ENCODE data around the gene ENTPD8. TPM values are rescaled to one million over a fixed set of nuclear protein-coding genes. Genes with fewer than 3 reads are reported as not detected.

ENTPD8 gene, protein sequence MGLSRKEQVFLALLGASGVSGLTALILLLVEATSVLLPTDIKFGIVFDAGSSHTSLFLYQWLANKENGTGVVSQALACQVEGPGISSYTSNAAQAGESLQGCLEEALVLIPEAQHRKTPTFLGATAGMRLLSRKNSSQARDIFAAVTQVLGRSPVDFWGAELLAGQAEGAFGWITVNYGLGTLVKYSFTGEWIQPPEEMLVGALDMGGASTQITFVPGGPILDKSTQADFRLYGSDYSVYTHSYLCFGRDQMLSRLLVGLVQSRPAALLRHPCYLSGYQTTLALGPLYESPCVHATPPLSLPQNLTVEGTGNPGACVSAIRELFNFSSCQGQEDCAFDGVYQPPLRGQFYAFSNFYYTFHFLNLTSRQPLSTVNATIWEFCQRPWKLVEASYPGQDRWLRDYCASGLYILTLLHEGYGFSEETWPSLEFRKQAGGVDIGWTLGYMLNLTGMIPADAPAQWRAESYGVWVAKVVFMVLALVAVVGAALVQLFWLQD
- under 1 TPM in 2 of 6 donors, not detected in 4; 0.15 to 0.17 TPM for total RNA-seq

DNA sequence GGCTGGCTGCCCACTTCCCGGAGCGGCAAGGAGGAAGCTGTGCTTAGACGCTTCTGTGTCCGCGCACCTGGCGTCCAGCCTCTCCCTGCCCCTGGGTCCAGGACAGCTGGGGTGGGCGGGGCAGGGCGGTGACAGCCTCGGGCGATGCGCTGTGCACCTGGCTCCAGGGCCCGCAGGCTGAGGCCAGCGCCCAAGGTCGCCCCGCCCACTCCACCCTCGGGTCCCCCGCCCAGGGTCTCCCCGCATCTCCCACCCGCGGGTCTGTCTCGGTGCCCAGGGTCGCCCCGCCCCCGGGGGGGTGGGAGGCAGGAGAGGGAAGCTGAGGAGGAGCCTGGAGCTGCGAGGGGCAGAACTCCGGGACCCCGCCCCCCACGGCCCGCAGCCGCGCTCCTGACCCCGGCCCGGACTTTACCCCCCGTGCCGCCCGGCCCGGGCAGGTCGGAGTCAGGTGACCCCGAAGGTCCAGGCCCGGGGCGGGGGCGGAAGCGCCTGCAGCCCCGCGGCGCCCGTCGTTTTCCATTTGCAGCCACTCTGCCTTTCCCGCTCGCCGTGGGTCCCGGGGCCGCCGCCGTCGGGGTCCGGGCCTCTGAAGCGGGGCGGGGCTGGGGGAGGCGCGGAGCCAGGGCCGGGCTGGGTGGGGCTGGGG lies at the start of gene ENTPD8:
TSS of gene ENTPD8 (minus strand) at position 69 of the 646 bp plus-strand sequence. CDS start 3,072 bp downstream, outside the sequence.
- TF ChIP-seq EP300 (IDR thresholded peaks at IDR 0.05) (no peak), POLR2AphosphoS5 (IDR thresholded peaks at IDR 0.05) (no peak)
- H3K9me3 ChIP-seq, result no peaks in the 10 kb centered on the region
- H3K4me1 ChIP-seq, result peaks cover 10 to 20% (median 17%) of the 10 kb centered on the region in 4 donors
- peaks cover 0 to 8% (median 2%) of the 10 kb centered on the region in 4 donors for H3K27me3 ChIP-seq
- H3K4me3 ChIP-seq, result peak within 1 kb of the TSS; percentile 5 to 52 (median 43)
- no peaks in the 10 kb centered on the region for H3K36me3 ChIP-seq
- H3K27ac ChIP-seq, result no peak within 1 kb of the TSS
- WGBS, 2 donors, result 0% methylated on average over 3 to 7 of the region's 62 CpGs
- ATAC-seq (ENCODE audit: low FRiP score in 2 of 2), result peak; percentile 7 to 11
- peak; percentile 51 to 90 for DNase-seq

DNA sequence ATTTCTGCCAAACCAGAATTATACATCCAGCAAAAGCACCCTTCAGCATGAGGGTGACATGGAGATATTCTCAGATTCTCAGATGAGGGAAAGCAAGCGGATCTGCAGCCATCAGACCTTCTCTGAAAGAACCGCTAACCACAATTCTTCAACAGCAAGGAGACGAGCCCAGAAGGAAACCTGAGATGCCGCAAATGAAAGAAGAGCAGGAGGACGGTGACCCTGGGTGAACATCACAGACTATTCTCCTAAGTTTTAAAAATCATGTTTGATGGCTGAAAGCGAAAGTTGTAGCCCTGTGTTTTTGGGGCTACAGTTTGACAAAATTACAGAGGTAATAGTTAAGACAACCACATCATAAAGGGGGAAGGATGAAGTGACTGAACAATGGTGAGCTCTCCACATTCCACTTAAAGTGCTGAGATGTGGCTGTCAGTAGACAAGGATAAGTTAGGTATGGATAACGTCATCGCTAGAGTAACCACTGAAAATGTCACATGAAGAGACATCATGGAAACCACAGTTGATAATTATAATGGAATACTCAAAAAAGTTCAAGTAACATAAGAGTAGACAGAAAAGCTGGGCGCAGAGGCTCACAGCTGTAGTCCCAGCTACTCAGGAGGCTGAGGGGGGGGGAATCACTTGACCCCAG lies 49.5 kb upstream of the ENTPD8 start:
- H3K9me3 ChIP-seq, result no peaks in the 10 kb centered on the region
- DNase-seq (no peak), ATAC-seq (ENCODE audit: low FRiP score in 2 of 2) (no peak)
- H3K27me3 ChIP-seq, result no peaks in the 10 kb centered on the region
- peaks cover 0 to 10% (median 5%) of the 10 kb centered on the region in 4 donors for H3K4me1 ChIP-seq
- H3K27ac ChIP-seq, result no peak overlapping the region
- no peaks in the 10 kb centered on the region for H3K36me3 ChIP-seq
- no peak overlapping the region for H3K4me3 ChIP-seq
- TF ChIP-seq CTCF (IDR thresholded peaks at IDR 0.05) (no peak), EP300 (IDR thresholded peaks at IDR 0.05) (no peak), POLR2A (IDR thresholded peaks at IDR 0.05) (no peak)
- WGBS, 2 donors, result 85 to 92% methylated on average over 9 of the region's 9 CpGs

DNA sequence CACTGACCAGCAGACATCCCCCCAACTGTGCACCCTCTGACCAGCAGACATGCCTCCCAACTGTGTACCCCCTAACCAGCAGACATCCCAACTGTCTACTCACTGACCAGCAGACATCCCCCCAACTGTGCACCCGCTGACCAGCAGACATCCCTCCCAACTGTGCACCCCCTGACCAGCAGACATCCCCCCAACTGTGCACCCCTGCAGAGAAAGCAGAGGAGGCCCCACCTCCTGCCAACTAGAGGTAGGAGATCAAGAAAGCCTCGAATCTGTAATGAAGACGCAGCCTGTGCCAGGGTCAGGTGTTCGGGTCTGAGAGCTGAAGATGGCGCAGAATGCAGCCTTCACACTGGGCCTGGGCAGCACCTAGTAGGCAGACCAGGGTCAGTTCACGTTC lies 47.7 kb upstream of the ENTPD8 start:
- 92 to 95% methylated on average over 5 to 6 of the region's 6 CpGs for WGBS, 2 donors
- H3K27ac ChIP-seq, result no peak overlapping the region
- H3K27me3 ChIP-seq, result no peaks in the 10 kb centered on the region
- H3K4me1 ChIP-seq, result peaks cover 0 to 4% (median 1%) of the 10 kb centered on the region in 4 donors
- H3K36me3 ChIP-seq, result no peaks in the 10 kb centered on the region
- no peak overlapping the region for H3K4me3 ChIP-seq
- ATAC-seq (ENCODE audit: low FRiP score in 2 of 2), result no peak
- TF ChIP-seq POLR2A (IDR thresholded peaks at IDR 0.05), result no peak
- H3K9me3 ChIP-seq, result no peaks in the 10 kb centered on the region
- no peak for DNase-seq

DNA sequence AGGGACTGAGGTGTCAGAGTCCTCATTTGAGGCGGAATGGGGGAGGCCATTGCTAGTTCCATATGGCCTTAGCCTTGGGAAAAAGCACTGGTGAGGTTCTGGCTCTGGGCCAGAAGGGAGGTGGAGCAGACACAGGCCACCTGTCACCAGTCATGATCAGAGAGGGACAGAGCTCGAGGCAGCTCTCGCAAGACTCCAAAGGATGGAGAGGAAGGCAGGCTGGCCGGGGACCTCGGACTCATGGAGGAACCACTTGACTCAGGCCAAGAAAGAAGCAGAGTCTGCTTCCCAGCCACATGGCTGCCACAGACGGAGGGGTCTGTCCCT lies 47.1 kb upstream of the ENTPD8 start:
- Histone ChIP-seq H3K27me3 (no peaks in the 10 kb centered on the region), H3K4me1 (no peaks in the 10 kb centered on the region), H3K36me3 (no peaks in the 10 kb centered on the region), H3K4me3 (no peak overlapping the region), H3K9me3 (no peaks in the 10 kb centered on the region), H3K27ac (no peak overlapping the region)
- 66 to 70% methylated on average over 6 of the region's 6 CpGs for WGBS, 2 donors
- DNase-seq (no peak), ATAC-seq (ENCODE audit: low FRiP score in 2 of 2) (no peak)
- TF ChIP-seq EP300 (IDR thresholded peaks at IDR 0.05) (no peak), POLR2AphosphoS5 (IDR thresholded peaks at IDR 0.05) (peak; percentile 17 to 38), CTCF (IDR thresholded peaks at IDR 0.05) (no peak)

DNA sequence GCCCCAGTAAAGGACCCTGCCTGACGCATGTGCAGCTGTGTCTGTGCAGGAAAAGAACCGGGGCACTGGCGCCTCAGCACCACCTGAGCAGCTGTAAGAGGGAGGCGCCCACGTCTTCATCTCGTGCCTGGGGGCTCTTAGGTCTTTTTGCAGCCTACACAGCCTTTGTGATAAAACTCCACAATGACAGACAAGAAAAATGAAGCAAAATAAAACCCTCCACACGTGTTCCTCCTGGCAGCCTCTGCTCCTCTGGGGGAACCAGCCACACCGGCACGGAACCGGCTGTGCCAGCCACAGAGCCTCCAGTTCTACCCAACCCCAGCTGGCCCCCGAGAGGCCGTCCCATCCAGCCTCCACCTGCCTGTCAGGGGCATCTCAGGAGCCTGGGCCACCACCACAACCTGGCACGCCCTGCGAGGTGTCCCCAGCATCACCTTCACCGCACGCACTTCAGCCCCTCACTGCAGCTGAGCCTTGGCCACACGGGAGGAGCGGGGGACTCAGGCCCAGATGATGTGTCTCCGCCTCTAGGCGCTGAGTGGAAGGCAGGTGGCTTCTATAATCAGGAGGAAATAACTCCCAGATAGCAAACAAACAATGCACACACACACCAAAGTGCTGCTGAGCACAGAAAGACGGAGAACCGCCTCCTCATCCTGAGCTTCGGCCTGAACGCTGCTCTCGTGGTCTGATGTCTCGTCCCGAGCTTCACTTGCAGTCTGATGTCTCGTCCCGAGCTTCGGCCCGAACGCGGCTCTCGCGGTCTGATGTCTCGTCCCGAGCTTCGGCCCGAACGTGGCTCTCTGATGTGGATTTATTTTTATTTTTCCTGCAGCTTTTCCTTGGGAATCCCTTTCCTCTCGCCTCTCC lies 46.5 kb upstream of the ENTPD8 start:
- Histone ChIP-seq H3K27ac (no peak overlapping the region), H3K36me3 (no peaks in the 10 kb centered on the region), H3K4me3 (no peak overlapping the region), H3K4me1 (no peaks in the 10 kb centered on the region), H3K27me3 (no peaks in the 10 kb centered on the region), H3K9me3 (no peaks in the 10 kb centered on the region)
- TF ChIP-seq EP300 (IDR thresholded peaks at IDR 0.05), result no peak
- no peak for TF ChIP-seq POLR2AphosphoS5 (IDR thresholded peaks at IDR 0.05)
- no peak for TF ChIP-seq POLR2A (IDR thresholded peaks at IDR 0.05)
- no peak for TF ChIP-seq CTCF (IDR thresholded peaks at IDR 0.05)
- ATAC-seq (ENCODE audit: low FRiP score in 2 of 2), result no peak
- 69 to 86% methylated on average over 38 to 41 of the region's 41 CpGs for WGBS, 2 donors
- peak in 1 of 2 donors; percentile 75 for DNase-seq
